PC-3 (cell line): ENCODE results near the gene NAIP. TPM values are rescaled to one million over a fixed set of nuclear protein-coding genes. Genes with fewer than 3 reads are reported as not detected.

Experiments used
- total RNA-seq: library from RNA; depleted of rRNA; stranded (reverse); fragments of >200 nt; gene quantifications from 2 replicates; pipeline ENCODE4 v1.2.3, GENCODE V29; 2014; rRNA removed

The NAIP gene
- total RNA-seq, 1 experiment from 2014 or later: 1.8 TPM

Other genes starting within 250 kb of the NAIP start
- gene SERF1A, start 124.7 kb downstream of the NAIP start, total RNA-seq: 2.1 TPM in 1 of 2 replicates, not detected in the other
- 42.9 and 55.2 TPM in 2 replicates for gene SMN1, start 100.3 kb downstream of the NAIP start, total RNA-seq
- 8.4 and 11.4 TPM in 2 replicates for gene GTF2H2, start 42.3 kb upstream of the NAIP start, total RNA-seq